IMR-90 (cell line): ENCODE measurements around the gene ARL13A. TPM values are rescaled to one million over a fixed set of nuclear protein-coding genes. Genes with fewer than 3 reads are reported as not detected.
A peak's percentile ranks its signal among the peaks of the same experiment; 100 is the strongest.

Experiments used
- ATAC-seq: fragments of 200-7000 bp; cut with Tn5 transposase; 2 replicates; pipeline ENCODE4 v1.9.1; 2020; ENCODE audit warnings: low read depth, mild to moderate bottlenecking, moderate library complexity
- BruUV-seq: library from RNA; stranded (reverse); fragments of 400-500 nt; replicated peaks from 2 replicates; lab custom pipeline; 2021; lab: Mats Ljungman, UMichigan
- CTCF ChIA-PET: fragments of 300-600 bp; formaldehyde crosslinking; extraction: SDS; loops from one replicate; lab custom pipeline; 2021; ENCODE audit warnings: antibody characterized with exemption; lab: Yijun Ruan, JAX
- POLR2A ChIA-PET: fragments of 300-600 bp; sonication (Branson Sonifier 250); formaldehyde crosslinking; loops from one replicate; lab custom pipeline; 2022; ENCODE audit warnings: antibody characterized with exemption; ENCODE audit not compliant: unreplicated experiment; lab: Charles Lee
- DNase-seq: peaks from one replicate; pipeline ENCODE4 v3.0.0; 2013
- H2AFZ ChIP-seq: replicated peaks from 2 replicates; pipeline ENCODE3; 2013; ENCODE audit warnings: low read length, mild to moderate bottlenecking; ENCODE audit not compliant: poor library complexity
- H2AK5ac ChIP-seq: 2 replicates; pipeline ENCODE4 v1.6.1; 2013; ENCODE audit warnings: low read depth, low read length, inconsistent platforms
- H2AK9ac ChIP-seq: replicated peaks from 2 replicates; pipeline ENCODE3; 2013; ENCODE audit warnings: mild to moderate bottlenecking, low read depth, low read length, moderate library complexity; ENCODE audit not compliant: poor library complexity
- H2BK120ac ChIP-seq: 2 replicates; pipeline ENCODE4 v1.6.1; 2013; ENCODE audit warnings: low read depth, low read length, inconsistent platforms
- H2BK15ac ChIP-seq: 3 replicates; pipeline ENCODE4 v1.6.1; 2013; ENCODE audit warnings: low read depth, low read length, inconsistent platforms
- H2BK20ac ChIP-seq: 2 replicates; pipeline ENCODE4 v1.6.1; 2013; ENCODE audit warnings: low read depth, mild to moderate bottlenecking, inconsistent platforms, low read length, moderate library complexity
- H2BK5ac ChIP-seq: 2 replicates; pipeline ENCODE4 v1.6.1; 2013; ENCODE audit warnings: mild to moderate bottlenecking, low read depth, low read length, inconsistent platforms; ENCODE audit not compliant: poor library complexity, severe bottlenecking
- H3K14ac ChIP-seq: replicated peaks from 2 replicates; pipeline ENCODE4 v1.6.1; 2013; ENCODE audit warnings: low read depth, low read length, inconsistent platforms
- H3K18ac ChIP-seq: 2 replicates; pipeline ENCODE4 v1.6.1; 2013; ENCODE audit warnings: low read depth, low read length, control low read depth
- H3K23ac ChIP-seq: 2 replicates; pipeline ENCODE4 v1.6.1; 2013; ENCODE audit warnings: low read depth, low read length, inconsistent platforms
- H3K27ac ChIP-seq: 2 replicates; pipeline ENCODE4 v1.5.1; 2013; ENCODE audit warnings: mild to moderate bottlenecking, control low read depth, low read length; ENCODE audit not compliant: insufficient read depth
- H3K27me3 ChIP-seq: 2 replicates; pipeline ENCODE4 v1.6.1; 2013; ENCODE audit warnings: low read length; ENCODE audit not compliant: control insufficient read depth, insufficient read depth
- H3K36me3 ChIP-seq: 2 replicates; pipeline ENCODE4 v1.6.1; 2013; ENCODE audit warnings: low read length, mixed read lengths; ENCODE audit not compliant: control insufficient read depth, insufficient read depth
- H3K4ac ChIP-seq: 2 replicates; pipeline ENCODE4 v1.6.1; 2013; ENCODE audit warnings: low read depth, low read length, inconsistent platforms
- H3K4me1 ChIP-seq: 2 replicates; pipeline ENCODE4 v1.6.1; 2013; ENCODE audit warnings: low read length, mixed read lengths; ENCODE audit not compliant: control insufficient read depth, insufficient read depth
- H3K4me2 ChIP-seq: 2 replicates; pipeline ENCODE4 v1.6.1; 2013; ENCODE audit warnings: low read depth, mild to moderate bottlenecking, control low read depth, low read length, moderate library complexity
- H3K4me3 ChIP-seq: 2 replicates; pipeline ENCODE4 v1.5.1; 2013; ENCODE audit warnings: low read depth, mild to moderate bottlenecking, control low read depth, low read length, moderate library complexity; ENCODE audit not compliant: insufficient read depth
- H3K56ac ChIP-seq: 2 replicates; pipeline ENCODE4 v1.6.1; 2013; ENCODE audit warnings: low read length, inconsistent platforms; ENCODE audit not compliant: insufficient read depth; ENCODE audit errors: extremely low read depth
- H3K79me1 ChIP-seq, 2 experiments: 2 replicates each; pipeline ENCODE4 v1.6.1; 2013; ENCODE audit warnings: low read length in 2 of 2, inconsistent platforms in 1 of 2, low read depth in 1 of 2
- H3K9ac ChIP-seq: 2 replicates; pipeline ENCODE4 v1.6.1; 2013; ENCODE audit warnings: low read depth, low read length, control low read depth
- H3K9me1 ChIP-seq: 2 replicates; pipeline ENCODE4 v1.6.1; 2013; ENCODE audit warnings: low read length, inconsistent platforms; ENCODE audit not compliant: insufficient read depth
- H3K9me3 ChIP-seq: 2 replicates; pipeline ENCODE4 v1.6.1; 2013; ENCODE audit warnings: low read length; ENCODE audit not compliant: control insufficient read depth, insufficient read depth
- H4K20me1 ChIP-seq: 2 replicates; pipeline ENCODE4 v1.6.1; 2013; ENCODE audit warnings: low read length, inconsistent platforms; ENCODE audit not compliant: insufficient read depth
- H4K5ac ChIP-seq: 2 replicates; pipeline ENCODE4 v1.6.1; 2013; ENCODE audit warnings: mild to moderate bottlenecking, low read depth, low read length, control low read depth
- H4K8ac ChIP-seq, 2 experiments: 2 replicates each; pipeline ENCODE4 v1.6.1; 2013; ENCODE audit warnings: low read depth in 2 of 2, low read length in 2 of 2, control low read depth in 1 of 2, inconsistent platforms in 1 of 2
- H4K91ac ChIP-seq: 2 replicates; pipeline ENCODE4 v1.6.1; 2013; ENCODE audit warnings: low read depth, low read length, inconsistent platforms; ENCODE audit not compliant: insufficient read depth
- BHLHE40 ChIP-seq: fragments of 150-350 bp; IDR thresholded peaks from 2 replicates; pipeline ENCODE4 v1.6.1; 2016; ENCODE audit warnings: mild to moderate bottlenecking, low read depth, low read length
- CEBPB ChIP-seq: IDR thresholded peaks from 2 replicates; pipeline ENCODE4 v1.6.1; 2012; ENCODE audit warnings: low read depth, low read length, improper control_type of control experiment
- FOS ChIP-seq: fragments of 150-350 bp; IDR thresholded peaks from 2 replicates; pipeline ENCODE4 v1.6.1; 2016; ENCODE audit warnings: low read depth, low read length
- SMC3 ChIP-seq: fragments of 150-350 bp; IDR thresholded peaks from 2 replicates; pipeline ENCODE4 v1.6.1; 2016; ENCODE audit warnings: low read depth, mild to moderate bottlenecking, antibody characterized with exemption, low read length, moderate library complexity
- WGBS, 2 experiments: methylation state at CpG; one replicate each; pipeline versions ENCODE4 v1.1.5 to v1.1.7; 2013; ENCODE audit warnings: missing lambda C conversion rate in 2 of 2; ENCODE audit not compliant: insufficient read length in 1 of 2; ENCODE audit errors: extremely low coverage in 2 of 2; 5-methylcytosine and 5-hydroxymethylcytosine counted together
- dilution Hi-C: fragments of 300-500 bp; cut with HindIII; formaldehyde crosslinking; loops from one replicate; pipeline ENCODE4 v1.14.3; 2018; ENCODE audit warnings: low sequenced_read_pairs; ENCODE audit not compliant: unreplicated experiment
- in situ Hi-C: fragments of 300-500 bp; cut with MboI; formaldehyde crosslinking; loops from 3 replicates; pipeline ENCODE4 v1.14.3; 2019; ENCODE audit warnings: low sequenced_read_pairs, inconsistent platforms, mixed read lengths
- intact Hi-C: fragments of 100-400 bp; cut with micrococcal nuclease; formaldehyde crosslinking; loops from 2 replicates; pipeline ENCODE4 v1.10.0; 2022
- polyA plus RNA-seq, 3 experiments: library from polyadenylated mRNA; depleted of rRNA; stranded (reverse); fragments of >200 nt; gene quantifications; 2 replicates each; pipeline ENCODE4 v1.2.3, GENCODE V29; 2012; ENCODE audit warnings: low replicate concordance in 1 of 3
- total RNA-seq: library from RNA; depleted of rRNA; stranded (reverse); fragments of >200 nt; gene quantifications from 2 replicates; pipeline ENCODE4 v1.2.3, GENCODE V29; 2012
- TF ChIP-seq, protein P1 (sequence below): fragments of 150-350 bp; IDR thresholded peaks from 2 replicates; pipeline ENCODE4 v1.6.1; 2017; ENCODE audit warnings: mild to moderate bottlenecking, antibody characterized with exemption, low read length, low read depth

ARL13A gene
- total and polyA plus RNA-seq, 2 of the 4 experiments (the other 2 are of a cell fraction), result not detected

DNA sequence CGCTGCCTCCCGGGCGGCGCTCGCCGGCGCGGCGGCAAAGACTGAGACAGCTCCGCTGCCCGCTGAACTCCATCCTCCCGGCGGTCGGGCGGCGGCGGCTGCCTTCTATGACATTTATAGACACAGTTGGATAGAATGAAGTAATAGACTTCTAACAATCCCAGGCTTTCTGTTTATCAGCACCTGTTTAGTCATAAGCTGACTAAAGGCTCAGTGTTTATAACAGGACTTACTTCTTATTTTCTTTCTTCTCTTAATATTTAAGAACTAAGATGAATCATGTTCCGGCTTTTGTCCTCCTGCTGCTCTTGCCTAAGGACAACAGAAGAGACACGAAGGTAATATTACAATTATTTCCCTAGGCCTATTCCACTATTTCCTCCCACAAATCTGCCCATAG lies 3.9 kb downstream of the ARL13A start:
- DNase-seq, result peak; percentile 87

More for the DNA sequence above, 3.9 kb downstream of the ARL13A start:
- H3K18ac ChIP-seq, result no peak overlapping the region; the same call in 1 of the 2 replicates
- no peak overlapping the region for H2AFZ ChIP-seq
- H3K9ac ChIP-seq, result no peak overlapping the region
- H3K27ac ChIP-seq, result no peak overlapping the region
- H3K23ac ChIP-seq, result no peak overlapping the region
- peak overlapping the region; percentile 91; the same call in 1 of the 2 replicates for H2BK20ac ChIP-seq
- no peak overlapping the region for H3K4me3 ChIP-seq
- H4K20me1 ChIP-seq, result no peaks in the 10 kb centered on the region
- peak overlapping the region; percentile 76 for H2BK5ac ChIP-seq
- H2BK120ac ChIP-seq, result peak overlapping the region; percentile 56; the same call in 1 of the 2 replicates
- H3K4me2 ChIP-seq, result no peak overlapping the region
- H3K9me3 ChIP-seq, result no peaks in the 10 kb centered on the region
- dilution Hi-C loops (no loop called here), in situ Hi-C loops (no loop called here), intact Hi-C loops (no loop called here)
- WGBS, 2 experiments, result no CpG with 5 or more reads among the region's 19 CpGs
- no peak overlapping the region for H4K8ac ChIP-seq
- ChIA-PET POLR2A (no interaction called here), CTCF (no interaction called here)
- H4K5ac ChIP-seq, result no peak overlapping the region
- H3K4me1 ChIP-seq, result peaks cover 17% of the 10 kb centered on the region
- H3K4ac ChIP-seq, result peak overlapping the region; percentile 45; the same call in 1 of the 2 replicates
- no peak overlapping the region for H2AK9ac ChIP-seq
- H3K27me3 ChIP-seq, result no peaks in the 10 kb centered on the region
- peak; percentile 65 for ATAC-seq
- TF ChIP-seq SMC3 (no peak), FOS (peak; percentile 58; the same call in 1 of the 2 replicates), BHLHE40 (no peak), CEBPB (peak; percentile 18; the same call in 1 of the 2 replicates)
- TF ChIP-seq, protein P1, sequence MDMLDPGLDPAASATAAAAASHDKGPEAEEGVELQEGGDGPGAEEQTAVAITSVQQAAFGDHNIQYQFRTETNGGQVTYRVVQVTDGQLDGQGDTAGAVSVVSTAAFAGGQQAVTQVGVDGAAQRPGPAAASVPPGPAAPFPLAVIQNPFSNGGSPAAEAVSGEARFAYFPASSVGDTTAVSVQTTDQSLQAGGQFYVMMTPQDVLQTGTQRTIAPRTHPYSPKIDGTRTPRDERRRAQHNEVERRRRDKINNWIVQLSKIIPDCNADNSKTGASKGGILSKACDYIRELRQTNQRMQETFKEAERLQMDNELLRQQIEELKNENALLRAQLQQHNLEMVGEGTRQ, result no peak
- no peaks in the 10 kb centered on the region for H3K36me3 ChIP-seq
- H3K14ac ChIP-seq, result no peak overlapping the region
- H4K91ac ChIP-seq, result peak overlapping the region; percentile 23; the same call in 1 of the 2 replicates
- BruUV-seq, result no TSS peak
- no peaks in the 10 kb centered on the region; the same call in 1 of the 2 replicates for H3K9me1 ChIP-seq
- H3K56ac ChIP-seq, result no peak overlapping the region
- H2AK5ac ChIP-seq, result no peak overlapping the region
- H2BK15ac ChIP-seq, result no peak overlapping the region
- no peaks in the 10 kb centered on the region for H3K79me1 ChIP-seq
